Activated CD8-positive, alpha-beta memory T cell treated with anti-CD3 and anti-CD28 coated beads, Interleukin-2, amount 50 U/mL, for 24 hours (primary cell): ENCODE measurements around the gene TPO.
"Not testable (repeated sequence)": the region's sequence is repeated elsewhere in the genome, so short reads cannot be mapped to it uniquely, and the experiment has no call there.

Source experiments
- DNase-seq: peaks from one replicate; pipeline ENCODE4 v3.0.0-alpha.2; 2020; ENCODE audit errors: extremely low read depth

The TPO gene

GRCh38 chr2:1553671-1554295, 140.5 kb downstream of the TPO start:
- no peak for DNase-seq

GRCh38 chr2:1556286-1556685, 143.0 kb downstream of the TPO start:
- no peak for DNase-seq

- DNase-seq = no peak
Measured at GRCh38 chr2:1556776-1557466, 143.7 kb downstream of the TPO start.

DNA sequence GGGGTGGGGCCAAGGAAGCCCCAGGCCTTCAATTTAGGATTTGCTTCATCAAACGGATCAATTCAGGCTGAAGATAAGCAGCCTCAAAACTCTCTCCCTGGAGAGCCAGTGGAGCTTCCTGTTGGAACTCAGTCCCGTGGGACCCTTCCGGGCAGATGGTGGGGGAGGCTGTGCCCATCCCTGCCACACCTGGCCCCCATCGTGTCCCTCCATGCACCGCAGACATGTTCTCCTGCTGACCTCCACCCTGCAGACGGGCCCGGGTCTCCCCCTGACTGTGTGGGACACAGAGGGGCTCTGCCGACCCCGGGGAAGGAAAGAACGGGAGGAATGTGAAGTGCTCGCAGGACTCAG, 144.2 kb downstream of the TPO start:
- DNase-seq = no peak

- no peak for DNase-seq
Measured at GRCh38 chr2:1559589-1560175, 146.4 kb downstream of the TPO start.

DNA sequence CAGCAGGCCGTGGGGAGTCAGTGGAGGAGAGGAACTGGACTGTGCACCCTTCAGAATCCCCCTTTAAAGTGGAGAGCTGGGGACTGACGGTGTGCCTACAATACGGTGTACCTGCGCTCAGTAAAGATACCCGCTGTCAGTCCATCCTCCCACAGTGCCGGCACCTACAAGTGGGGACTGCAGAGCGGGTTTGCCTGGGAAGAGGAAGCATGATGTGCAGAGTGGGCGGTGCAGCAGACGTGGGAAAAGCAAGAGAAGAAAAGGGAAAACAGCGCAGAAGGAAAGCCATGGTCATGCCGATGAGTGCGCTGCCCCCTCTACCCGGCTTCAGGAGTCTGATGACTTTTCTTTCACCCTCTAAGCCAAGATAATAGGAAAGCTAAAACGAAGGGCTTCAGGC, 148.0 kb downstream of the TPO start:
- no peak for DNase-seq

DNA sequence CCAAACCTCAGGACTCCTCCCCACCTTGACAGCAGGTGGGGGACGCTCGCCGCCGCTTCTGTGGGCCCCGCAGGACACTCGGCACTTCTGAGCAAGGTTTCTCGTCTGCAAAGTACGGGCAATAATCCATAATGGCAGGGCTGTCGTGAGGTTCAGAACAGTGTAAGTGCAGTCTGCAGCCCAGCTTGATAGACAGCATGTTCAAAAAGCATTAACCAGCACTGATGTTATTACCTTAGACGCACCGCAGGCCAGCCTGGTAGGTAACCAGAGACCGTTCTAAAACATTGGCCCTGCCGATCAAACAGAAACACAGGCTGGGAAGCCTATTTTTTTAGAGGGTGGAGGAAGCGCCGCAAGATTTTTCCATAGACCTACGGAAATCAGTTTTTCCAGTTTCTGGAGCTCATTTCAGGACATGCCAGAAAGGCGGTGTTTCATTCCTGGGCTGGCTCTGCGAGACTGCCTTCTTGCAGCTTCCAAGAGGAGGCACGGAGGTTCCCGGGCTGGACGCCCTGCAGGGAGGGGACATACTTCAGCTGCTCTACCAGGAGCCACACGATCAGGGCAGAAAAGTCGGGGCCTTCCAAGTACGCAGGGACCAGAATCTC, 148.7 kb downstream of the TPO start:
- DNase-seq = no peak

DNA sequence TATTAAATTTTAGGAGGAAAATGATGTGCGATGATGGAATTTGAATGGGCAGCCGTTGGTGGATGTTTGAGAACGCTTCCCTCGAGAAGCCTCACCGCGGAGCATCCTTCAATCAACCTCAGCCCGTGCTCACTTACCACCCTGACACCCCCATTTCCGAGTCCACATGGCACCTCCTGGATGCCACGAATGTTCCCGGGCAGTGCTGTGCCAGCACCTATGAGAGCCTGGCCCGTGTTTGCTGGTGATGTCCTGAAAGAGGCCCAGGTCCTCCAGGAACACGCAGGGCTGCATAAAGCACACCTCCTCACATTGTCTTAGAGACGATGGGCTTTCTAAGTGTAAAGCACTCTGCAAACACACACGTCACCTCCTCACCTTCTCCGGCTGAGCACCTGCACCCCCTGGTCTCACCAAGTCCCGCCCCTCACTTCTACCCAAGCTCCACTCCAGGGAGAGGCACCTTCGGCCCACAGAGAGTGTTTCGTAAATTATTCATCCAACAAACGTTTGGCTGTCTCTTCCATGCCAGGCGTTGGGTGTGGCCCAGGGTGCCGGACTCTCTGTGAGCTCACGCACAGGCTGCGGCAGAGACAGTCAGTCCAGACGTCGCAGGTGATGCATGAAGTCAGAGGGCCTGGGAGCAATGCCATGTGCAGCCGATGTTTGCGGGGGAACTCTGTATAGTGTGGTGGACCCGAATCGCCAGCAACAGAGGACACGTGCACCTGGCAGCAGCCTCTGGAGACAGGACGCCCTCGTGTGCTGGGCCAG, 150.0 kb downstream of the TPO start:
- DNase-seq = no peak

DNA sequence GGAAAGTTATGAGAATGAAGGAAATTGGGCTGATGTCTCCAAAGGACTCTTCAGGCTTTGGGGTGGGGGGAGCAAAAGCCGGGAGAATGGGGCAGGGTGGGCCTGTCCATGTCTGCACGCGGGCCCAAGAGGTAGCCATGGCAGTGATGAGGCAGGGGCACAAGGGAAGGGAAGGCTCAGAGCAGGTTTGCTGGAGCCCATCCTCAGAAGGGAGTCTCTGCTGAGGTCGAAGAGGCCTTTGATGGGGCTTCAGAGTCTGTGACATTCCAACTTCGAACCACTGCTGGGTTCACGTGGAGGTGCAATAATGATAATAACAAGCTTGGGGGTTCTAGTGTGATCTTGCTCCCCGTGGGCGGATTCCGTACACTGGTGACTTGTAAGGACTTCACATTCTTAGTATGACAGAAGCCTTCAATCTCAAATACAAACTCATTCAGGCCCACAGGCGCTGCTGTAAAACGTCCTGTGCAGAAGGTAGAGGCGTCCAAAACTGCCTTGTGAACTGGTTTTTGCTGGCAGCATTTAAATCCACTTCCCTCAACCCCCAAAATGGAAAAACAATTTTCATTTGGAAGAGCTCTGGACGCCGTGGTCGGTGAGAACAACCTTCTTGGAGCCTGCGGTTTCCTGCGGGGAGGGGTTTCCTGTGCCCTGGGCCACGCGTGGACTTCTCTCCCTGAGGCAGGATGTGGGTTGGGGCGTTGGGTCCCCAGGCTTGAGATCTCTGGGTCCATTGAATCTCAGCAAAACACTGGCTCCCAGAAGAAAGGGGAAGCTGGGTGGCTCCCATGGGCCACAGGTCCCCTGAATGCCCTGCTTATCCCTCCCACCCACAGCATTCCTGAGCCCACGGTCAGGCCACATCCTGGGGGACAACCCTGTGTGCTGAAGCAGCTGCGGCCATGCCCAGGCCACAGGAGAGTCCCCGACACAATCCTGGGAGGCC, 151.0 kb downstream of the TPO start:
- no peak for DNase-seq

GRCh38 chr2:1567556-1568344, 154.5 kb downstream of the TPO start:
- DNase-seq = no peak

DNA sequence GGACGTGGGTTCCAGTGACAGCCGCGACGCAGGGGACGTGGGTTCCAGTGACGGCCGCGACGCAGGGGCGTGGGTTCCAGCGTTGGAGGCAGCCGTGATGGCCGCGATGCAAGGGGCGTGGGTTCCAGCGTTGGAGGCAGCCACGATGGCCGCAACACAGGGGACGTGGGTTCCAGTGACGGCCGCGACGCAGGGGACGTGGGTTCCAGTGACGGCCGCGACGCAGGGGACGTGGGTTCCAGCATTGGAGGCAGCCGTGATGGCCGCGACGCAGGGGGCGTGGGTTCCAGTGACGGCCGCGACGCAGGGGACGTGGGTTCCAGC, 155.0 kb downstream of the TPO start:
- DNase-seq = not testable (repeated sequence)

DNA sequence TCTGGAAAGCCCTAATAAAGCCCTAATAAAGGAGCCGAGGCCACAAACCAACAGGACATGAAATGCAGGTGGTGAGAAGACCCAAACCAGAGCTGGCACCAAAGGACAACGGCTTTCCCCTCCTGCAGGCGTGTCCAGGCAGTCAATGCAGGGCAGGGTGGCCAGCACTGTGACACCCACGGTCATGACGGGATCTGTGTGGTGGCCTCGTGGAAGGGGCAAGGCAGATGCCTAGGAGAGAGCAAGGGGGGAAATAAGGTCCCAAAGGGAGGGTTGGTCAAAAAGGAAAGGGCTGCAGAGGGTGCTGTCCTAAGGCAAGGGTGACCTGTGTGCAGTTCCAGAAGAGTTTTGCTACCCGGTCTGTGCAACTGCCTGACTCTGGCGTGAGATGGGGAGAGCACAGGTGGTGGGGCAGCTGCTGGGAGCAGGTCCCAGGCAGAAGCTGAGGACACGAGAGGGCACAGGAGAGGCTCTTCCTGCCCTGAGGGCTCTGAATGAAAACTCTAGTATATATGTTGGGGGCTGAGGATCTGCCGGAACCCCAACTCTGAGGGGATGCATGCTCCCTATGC, 156.7 kb downstream of the TPO start:
- DNase-seq = no peak

DNA sequence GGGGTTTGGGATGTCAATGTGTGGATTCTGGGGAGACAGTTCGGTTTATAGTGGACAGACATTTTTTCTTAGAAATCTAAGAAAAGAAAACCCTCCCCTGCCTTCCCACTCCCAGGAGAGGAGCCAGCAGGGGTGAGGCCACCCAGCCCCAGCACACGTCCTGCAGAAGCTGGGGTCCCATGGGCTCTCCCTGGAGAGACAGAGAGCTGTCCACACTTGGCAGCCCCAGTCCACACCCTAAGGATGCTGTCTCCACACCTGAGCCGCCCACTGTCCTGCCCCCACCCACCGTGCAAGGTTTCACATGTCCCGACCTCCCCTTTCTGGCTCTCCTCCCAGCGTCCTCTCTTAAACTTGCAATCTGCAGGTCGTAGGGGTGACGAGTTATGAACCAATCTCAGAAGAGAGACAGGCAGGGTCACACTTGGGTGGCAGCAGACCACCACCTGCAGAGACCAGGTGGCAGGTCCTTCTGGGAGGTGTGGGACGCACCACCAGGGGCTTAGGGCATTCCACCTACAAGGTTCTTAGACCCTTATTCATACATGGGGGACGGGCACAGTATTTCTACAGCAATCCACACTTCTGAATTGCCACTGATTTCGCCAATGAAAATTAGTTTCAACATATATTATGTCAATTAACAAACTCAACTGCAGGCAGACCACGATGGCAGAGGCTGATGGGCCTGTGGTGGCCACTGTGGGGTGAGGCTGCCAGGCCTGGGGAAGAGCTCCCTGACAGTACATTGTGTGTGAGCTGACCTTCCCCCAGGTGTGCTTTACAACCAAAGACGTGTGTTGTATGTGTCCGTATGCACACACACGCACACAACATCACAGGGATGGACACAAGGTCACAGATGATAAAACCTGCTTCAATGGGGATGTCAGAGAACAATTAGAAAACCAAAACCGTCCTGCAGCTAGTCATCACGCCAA, 158.5 kb downstream of the TPO start:
- no peak for DNase-seq

DNA sequence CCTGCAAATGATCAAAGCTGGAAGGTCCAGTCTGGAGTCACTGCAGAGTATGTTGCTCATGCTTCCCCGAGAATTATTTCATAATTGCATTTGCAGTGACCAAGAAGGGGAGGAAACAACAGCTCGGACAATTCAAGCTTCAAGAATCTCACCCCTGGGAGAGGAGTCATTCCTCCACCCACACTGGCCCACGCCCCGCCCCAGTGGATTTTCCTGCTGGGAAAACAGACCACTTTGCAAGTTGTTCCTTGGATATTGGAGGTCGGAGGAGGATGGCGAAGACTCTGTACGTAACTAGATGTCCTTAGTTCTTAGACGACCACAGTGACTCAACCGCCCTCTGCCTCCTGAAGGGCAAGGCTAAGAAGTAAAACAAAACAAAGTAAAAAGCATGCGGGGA, 159.4 kb downstream of the TPO start:
- DNase-seq = no peak

- no peak for DNase-seq
Measured at GRCh38 chr2:1577846-1578245, 164.6 kb downstream of the TPO start.

- DNase-seq = not testable (repeated sequence)
Measured at GRCh38 chr2:1581257-1581964, 168.1 kb downstream of the TPO start.

- DNase-seq = no peak
Measured at GRCh38 chr2:1581965-1582625, 168.8 kb downstream of the TPO start.

DNA sequence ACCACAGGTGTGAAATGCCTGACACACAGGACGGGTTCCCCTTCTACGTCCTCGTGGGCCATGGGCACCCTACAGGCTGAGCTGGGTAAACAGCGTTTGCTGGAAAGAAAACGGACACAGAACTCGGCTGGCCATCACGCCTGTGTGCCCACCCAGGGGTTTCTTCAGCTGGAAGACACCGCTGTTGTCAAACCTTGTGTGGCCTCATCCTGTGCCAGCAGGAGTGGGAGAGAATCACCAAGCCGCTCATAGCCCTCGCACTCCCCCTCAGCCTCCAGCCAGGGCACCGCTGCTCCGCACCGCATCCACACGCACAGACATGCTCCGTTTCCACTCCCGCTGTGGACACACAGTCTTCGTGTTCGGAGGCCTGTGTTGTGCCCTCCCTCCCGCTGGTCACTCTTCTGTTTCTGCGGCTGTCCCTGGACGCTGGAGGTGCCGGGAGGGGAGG, 169.7 kb downstream of the TPO start:
- no peak for DNase-seq
